Activated CD8-positive, alpha-beta memory T cell treated with anti-CD3 and anti-CD28 coated beads for 1 hour (primary cell): Measurements from ENCODE around the gene PCDHGA5.
"Not testable (repeated sequence)": the region's sequence is repeated elsewhere in the genome, so short reads cannot be mapped to it uniquely, and the experiment has no call there.

Experiments
- DNase-seq, 2 donors: peaks; one replicate each; pipeline ENCODE4 v3.0.0-alpha.2; 2020; ENCODE audit warnings: low read depth in 1 of 2; ENCODE audit errors: extremely low read depth in 1 of 2

Gene PCDHGA5

GRCh38 chr5:141384471-141385267 lies 20.7 kb downstream of the PCDHGA5 start:
- no peak for DNase-seq

- DNase-seq = not testable (repeated sequence)
These were observed 23.8 kb downstream of the PCDHGA5 start, which contains the start of gene PCDHGB4 for GRCh38 chr5:141387557-141388311. Gene PCDHGB4 (plus strand): TSS chr5:141387698. CDS start chr5:141387885, 187 bp downstream.

GRCh38 chr5:141388661-141389060 lies 24.7 kb downstream of the PCDHGA5 start:
- DNase-seq = no peak

- DNase-seq = no peak
These were observed 25.4 kb downstream of the PCDHGA5 start for GRCh38 chr5:141389153-141390042.

- no peak for DNase-seq
These were observed 28.7 kb downstream of the PCDHGA5 start, which contains the start of gene PCDHGA8 for GRCh38 chr5:141392429-141393198. Gene PCDHGA8 (plus strand): TSS chr5:141392633. CDS start chr5:141392814, 181 bp downstream.

- no peak for DNase-seq
These were observed 29.3 kb downstream of the PCDHGA5 start for GRCh38 chr5:141393267-141393666.

- not testable (repeated sequence) for DNase-seq
These were observed 30.6 kb downstream of the PCDHGA5 start for GRCh38 chr5:141394401-141395187.

GRCh38 chr5:141397756-141398551 lies 34.0 kb downstream of the PCDHGA5 start, which contains the start of gene PCDHGB5:
Gene PCDHGB5 (plus strand): TSS chr5:141397947. CDS start chr5:141398128, 181 bp downstream.
- DNase-seq = not testable (repeated sequence)

- no peak for DNase-seq
These were observed 34.6 kb downstream of the PCDHGA5 start for GRCh38 chr5:141398608-141399007.

- DNase-seq = no peak
These were observed 35.7 kb downstream of the PCDHGA5 start for GRCh38 chr5:141399555-141400258.

- no peak for DNase-seq
These were observed 38.7 kb downstream of the PCDHGA5 start, which contains the start of gene PCDHGA9 for GRCh38 chr5:141402553-141403243. Gene PCDHGA9 (plus strand): TSS chr5:141402778. CDS start chr5:141402953, 175 bp downstream.

GRCh38 chr5:141403387-141403786 lies 39.4 kb downstream of the PCDHGA5 start:
- DNase-seq = no peak

- not testable (repeated sequence) for DNase-seq
These were observed 44.0 kb downstream of the PCDHGA5 start, which contains the start of gene PCDHGB6 for GRCh38 chr5:141407790-141408505. Gene PCDHGB6 (plus strand): TSS chr5:141408021. CDS start chr5:141408203, 182 bp downstream.

- no peak for DNase-seq
These were observed 45.8 kb downstream of the PCDHGA5 start for GRCh38 chr5:141409598-141410306.

GRCh38 chr5:141411575-141411974 lies 47.6 kb downstream of the PCDHGA5 start:
- no peak for DNase-seq
